ENCODE measurements around the gene APLNR.

The APLNR gene

DNA sequence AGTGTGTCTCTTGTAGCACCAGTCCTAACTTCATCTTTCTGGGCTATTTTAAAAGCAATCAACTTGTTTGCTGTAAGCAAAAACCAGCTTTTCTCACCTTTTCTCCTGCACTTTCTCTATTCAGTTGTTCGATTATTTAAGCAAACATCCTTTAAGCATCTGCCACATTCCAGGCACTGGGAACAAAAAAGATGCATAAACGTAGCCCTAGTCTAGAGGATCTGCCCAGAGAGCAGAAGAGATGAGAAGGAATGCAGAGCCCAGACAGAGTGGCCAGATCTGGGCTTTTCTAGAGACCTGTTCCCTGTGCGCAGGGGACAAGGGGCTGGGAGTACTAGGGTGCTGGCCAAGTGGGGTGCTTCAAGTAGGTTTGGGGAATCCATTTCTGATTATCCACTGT, 8.4 kb downstream of the APLNR start:
- TF ChIP-seq ZFX (IDR thresholded peaks at IDR 0.05; ENCODE audit: borderline replicate concordance) (no peak), CTCF (IDR thresholded peaks at IDR 0.05) (no peak)
- no peak overlapping the region for H3K27ac ChIP-seq

- H3K27ac ChIP-seq = no peak overlapping the region
Measured at GRCh38 chr11:57224537-57224936, 12.5 kb downstream of the APLNR start.

GRCh38 chr11:57224128-57224527, 12.9 kb downstream of the APLNR start:
- TF ChIP-seq ZFX (IDR thresholded peaks at IDR 0.05; ENCODE audit: borderline replicate concordance) (no peak), CTCF (IDR thresholded peaks at IDR 0.05) (no peak)

More at GRCh38 chr11:57224537-57224936, 12.5 kb downstream of the APLNR start:
- TF ChIP-seq ZFX (IDR thresholded peaks at IDR 0.05; ENCODE audit: borderline replicate concordance) (no peak), CTCF (IDR thresholded peaks at IDR 0.05) (no peak)

GRCh38 chr11:57223601-57224000, 13.4 kb downstream of the APLNR start:
- H3K27ac ChIP-seq = no peak overlapping the region
- TF ChIP-seq ZFX (IDR thresholded peaks at IDR 0.05; ENCODE audit: borderline replicate concordance) = no peak
- no peak for TF ChIP-seq CTCF (IDR thresholded peaks at IDR 0.05)

More at GRCh38 chr11:57224128-57224527, 12.9 kb downstream of the APLNR start:
- no peak overlapping the region for H3K27ac ChIP-seq

DNA sequence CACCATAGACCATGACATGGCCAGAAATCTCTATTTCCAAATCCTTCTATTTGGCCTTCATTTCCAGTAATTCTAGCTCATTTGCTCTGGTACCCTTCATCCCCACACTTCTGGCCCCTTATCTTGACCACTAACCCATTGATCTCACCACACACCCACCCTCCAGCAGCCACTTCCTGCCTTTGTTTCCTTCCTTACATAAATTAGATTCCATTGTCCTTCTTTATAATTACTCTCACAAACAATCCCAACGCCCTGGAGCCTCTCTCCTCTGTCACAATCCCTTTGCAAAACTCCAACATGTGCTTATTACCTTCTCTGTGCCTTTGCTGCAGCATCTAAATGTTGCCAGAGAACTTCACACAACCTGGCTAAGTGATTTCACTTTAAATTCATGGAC, 14.8 kb downstream of the APLNR start:
- no peak overlapping the region for H3K27ac ChIP-seq
- TF ChIP-seq CTCF (IDR thresholded peaks at IDR 0.05) = no peak
- no peak for TF ChIP-seq ZFX (IDR thresholded peaks at IDR 0.05; ENCODE audit: borderline replicate concordance)

DNA sequence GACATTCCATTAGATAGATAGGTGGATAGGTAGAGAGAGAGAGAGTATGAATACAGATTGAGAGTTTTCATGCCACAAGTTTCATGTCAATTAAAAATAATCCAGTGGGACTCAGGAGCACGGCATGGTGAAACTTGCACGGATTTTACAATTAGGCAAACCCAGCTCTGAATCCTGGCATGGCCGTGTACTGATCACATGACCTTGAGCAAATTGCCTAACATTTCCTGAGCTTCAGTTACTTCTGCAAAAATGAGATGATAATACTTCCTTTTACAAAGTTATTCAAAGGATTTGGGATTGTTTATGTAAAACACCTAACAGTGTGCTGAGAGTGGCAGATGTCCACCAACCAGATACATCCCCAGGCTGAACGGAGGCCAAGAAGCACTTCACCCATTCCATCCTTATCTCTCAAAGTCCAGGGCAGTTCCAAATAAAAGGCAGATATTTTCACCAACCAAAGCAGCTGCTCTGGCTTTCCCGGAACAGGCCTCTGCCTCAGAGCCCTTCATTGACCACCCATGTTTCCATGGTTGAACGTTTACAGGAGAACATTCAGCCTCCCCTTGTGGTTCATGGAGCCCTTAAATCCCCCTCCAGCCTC, 17.9 kb downstream of the APLNR start:
- H3K27ac ChIP-seq = no peak overlapping the region
- TF ChIP-seq ZFX (IDR thresholded peaks at IDR 0.05; ENCODE audit: borderline replicate concordance) = no peak
- TF ChIP-seq CTCF (IDR thresholded peaks at IDR 0.05) = no peak

- TF ChIP-seq ZFX (IDR thresholded peaks at IDR 0.05; ENCODE audit: borderline replicate concordance) (no peak), CTCF (IDR thresholded peaks at IDR 0.05) (no peak)
Measured at GRCh38 chr11:57217053-57217452, 20.0 kb downstream of the APLNR start.

More at GRCh38 chr11:57217053-57217452, 20.0 kb downstream of the APLNR start:
- no peak overlapping the region for H3K27ac ChIP-seq
